Endothelial cell (in vitro differentiated cells): ENCODE results near the gene NPDC1. TPM values are rescaled to one million over a fixed set of nuclear protein-coding genes. Genes with fewer than 3 reads are reported as not detected.

Experiments used
- DNase-seq: peaks from one replicate; pipeline ENCODE4 v3.0.0; 2021; ENCODE audit warnings: low spot score
- H3K27ac Mint-ChIP-seq: one replicate; pipeline ENCODE4 v1.8.0; 2021; ENCODE audit warnings: mixed read lengths, inconsistent platforms; ENCODE audit not compliant: unreplicated experiment
- H3K27me3 Mint-ChIP-seq: one replicate; pipeline ENCODE4 v1.8.0; 2021; ENCODE audit warnings: mild to moderate bottlenecking, moderate library complexity, mixed read lengths, inconsistent platforms; ENCODE audit not compliant: unreplicated experiment
- H3K36me3 Mint-ChIP-seq: one replicate; pipeline ENCODE4 v1.8.0; 2021; ENCODE audit warnings: mild to moderate bottlenecking, low read depth, mixed read lengths, inconsistent platforms; ENCODE audit not compliant: unreplicated experiment
- H3K4me1 Mint-ChIP-seq: one replicate; pipeline ENCODE4 v1.8.0; 2021; ENCODE audit warnings: mild to moderate bottlenecking, mixed read lengths, inconsistent platforms; ENCODE audit not compliant: unreplicated experiment
- H3K4me3 Mint-ChIP-seq: one replicate; pipeline ENCODE4 v1.8.0; 2021; ENCODE audit warnings: mild to moderate bottlenecking, mixed read lengths, inconsistent platforms; ENCODE audit not compliant: unreplicated experiment
- H3K9me3 Mint-ChIP-seq: one replicate; pipeline ENCODE4 v1.8.0; 2021; ENCODE audit warnings: mixed read lengths, inconsistent platforms; ENCODE audit not compliant: unreplicated experiment
- total RNA-seq: library from RNA; stranded (reverse); fragmentation: NEBNext Ultra II Directional; extraction: Animal tissue kit (Norgen Biotek cat#: 25700); gene quantifications from one replicate; pipeline ENCODE4 v1.2.1, GENCODE V29; 2021; ENCODE audit not compliant: unreplicated experiment
- TF ChIP-seq, protein P1 (sequence below): fragments of 200-600 bp; sonication (generic); IDR thresholded peaks from one replicate; pipeline ENCODE4 v1.5.0; 2021; ENCODE audit warnings: antibody characterized with exemption; ENCODE audit not compliant: unreplicated experiment

NPDC1 gene
- total RNA-seq, 1 donor from 2014 or later = 116 TPM

DNA sequence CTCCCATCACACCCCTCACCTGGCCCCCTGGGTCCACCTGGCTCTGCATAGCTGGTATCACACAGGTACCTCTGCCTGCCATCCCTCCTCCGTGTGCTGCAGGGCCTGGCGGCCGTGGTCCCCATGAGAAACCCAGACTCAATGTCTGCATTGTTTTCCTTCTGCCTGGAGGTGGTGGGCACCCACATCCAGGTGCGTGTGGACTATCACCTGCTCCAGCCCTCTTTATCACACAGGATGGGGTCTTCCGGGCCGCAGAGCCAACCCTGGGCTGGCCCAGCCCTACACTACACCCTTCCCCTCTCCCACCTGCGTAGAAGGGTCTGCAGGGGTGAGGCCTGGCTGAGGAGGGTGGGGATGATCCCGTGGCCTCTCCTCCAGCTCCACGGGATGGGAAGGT is 7.1 kb downstream of the NPDC1 start:
- peaks cover 2% of the 10 kb centered on the region for H3K27me3 Mint-ChIP-seq
- TF ChIP-seq, protein P1, sequence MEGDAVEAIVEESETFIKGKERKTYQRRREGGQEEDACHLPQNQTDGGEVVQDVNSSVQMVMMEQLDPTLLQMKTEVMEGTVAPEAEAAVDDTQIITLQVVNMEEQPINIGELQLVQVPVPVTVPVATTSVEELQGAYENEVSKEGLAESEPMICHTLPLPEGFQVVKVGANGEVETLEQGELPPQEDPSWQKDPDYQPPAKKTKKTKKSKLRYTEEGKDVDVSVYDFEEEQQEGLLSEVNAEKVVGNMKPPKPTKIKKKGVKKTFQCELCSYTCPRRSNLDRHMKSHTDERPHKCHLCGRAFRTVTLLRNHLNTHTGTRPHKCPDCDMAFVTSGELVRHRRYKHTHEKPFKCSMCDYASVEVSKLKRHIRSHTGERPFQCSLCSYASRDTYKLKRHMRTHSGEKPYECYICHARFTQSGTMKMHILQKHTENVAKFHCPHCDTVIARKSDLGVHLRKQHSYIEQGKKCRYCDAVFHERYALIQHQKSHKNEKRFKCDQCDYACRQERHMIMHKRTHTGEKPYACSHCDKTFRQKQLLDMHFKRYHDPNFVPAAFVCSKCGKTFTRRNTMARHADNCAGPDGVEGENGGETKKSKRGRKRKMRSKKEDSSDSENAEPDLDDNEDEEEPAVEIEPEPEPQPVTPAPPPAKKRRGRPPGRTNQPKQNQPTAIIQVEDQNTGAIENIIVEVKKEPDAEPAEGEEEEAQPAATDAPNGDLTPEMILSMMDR = no peak
- no peaks in the 10 kb centered on the region for H3K4me1 Mint-ChIP-seq
- DNase-seq = no peak
- no peak overlapping the region for H3K4me3 Mint-ChIP-seq
- no peaks in the 10 kb centered on the region for H3K9me3 Mint-ChIP-seq
- peaks cover 4% of the 10 kb centered on the region for H3K36me3 Mint-ChIP-seq
- H3K27ac Mint-ChIP-seq = no peak overlapping the region

- Mint-ChIP-seq H3K27ac (no peak overlapping the region), H3K4me3 (no peak overlapping the region), H3K4me1 (no peaks in the 10 kb centered on the region), H3K36me3 (peaks cover 4% of the 10 kb centered on the region), H3K27me3 (peaks cover 2% of the 10 kb centered on the region), H3K9me3 (no peaks in the 10 kb centered on the region)
- DNase-seq = no peak
- TF ChIP-seq, protein P1 = no peak
These were observed 8.5 kb downstream of the NPDC1 start for GRCh38 chr9:137037483-137037882.

DNA sequence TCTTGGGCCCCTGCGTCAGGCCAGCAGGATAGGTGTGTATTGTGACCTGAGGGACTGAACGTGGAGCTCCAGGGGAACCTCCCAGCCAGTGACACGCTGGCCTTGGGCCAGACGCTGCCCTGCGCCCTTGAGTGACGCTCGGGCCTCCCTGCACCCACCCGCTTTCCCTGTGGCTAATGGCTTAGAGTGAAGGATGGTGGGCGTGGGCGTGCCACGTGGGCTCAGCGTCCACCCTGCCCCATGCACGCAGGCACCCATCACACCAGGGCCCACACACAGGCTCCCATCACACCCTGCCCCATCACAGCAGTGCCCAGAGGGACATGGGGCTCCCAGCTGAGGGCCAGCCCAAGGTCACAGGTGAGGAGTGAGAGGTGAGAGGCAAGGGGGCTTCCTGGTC is 8.9 kb downstream of the NPDC1 start:
- Mint-ChIP-seq H3K27ac (no peak overlapping the region), H3K4me1 (no peaks in the 10 kb centered on the region), H3K4me3 (no peak overlapping the region), H3K36me3 (peaks cover 4% of the 10 kb centered on the region), H3K27me3 (peaks cover 2% of the 10 kb centered on the region), H3K9me3 (no peaks in the 10 kb centered on the region)
- TF ChIP-seq, protein P1 = no peak
- no peak for DNase-seq

- H3K9me3 Mint-ChIP-seq = no peaks in the 10 kb centered on the region
- no peak for DNase-seq
- H3K4me1 Mint-ChIP-seq = no peaks in the 10 kb centered on the region
- peaks cover 2% of the 10 kb centered on the region for H3K27me3 Mint-ChIP-seq
- TF ChIP-seq, protein P1 = no peak
- H3K27ac Mint-ChIP-seq = no peak overlapping the region
- peaks cover 4% of the 10 kb centered on the region for H3K36me3 Mint-ChIP-seq
- H3K4me3 Mint-ChIP-seq = no peak overlapping the region
These were observed 10.0 kb downstream of the NPDC1 start for GRCh38 chr9:137035937-137036336.

DNA sequence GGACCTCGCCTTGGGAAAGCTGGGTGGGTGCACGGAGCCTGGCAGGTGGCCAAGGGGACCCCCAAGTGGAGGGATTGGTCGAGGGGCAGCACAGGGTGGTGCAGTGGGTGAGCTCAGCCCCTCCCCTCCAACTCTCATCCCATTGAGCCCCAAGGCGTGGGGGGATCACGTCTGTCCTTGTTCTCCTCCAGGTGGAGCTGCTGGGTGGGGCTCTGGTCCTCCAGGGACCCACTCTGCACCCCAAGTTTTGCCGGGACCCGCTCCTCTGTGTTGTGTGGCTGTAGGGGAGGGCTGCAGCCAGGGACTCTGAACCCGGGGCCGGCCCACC is 10.5 kb downstream of the NPDC1 start:
- no peak for DNase-seq
- H3K27me3 Mint-ChIP-seq = peaks cover 3% of the 10 kb centered on the region
- no peaks in the 10 kb centered on the region for H3K4me1 Mint-ChIP-seq
- H3K27ac Mint-ChIP-seq = no peak overlapping the region
- no peak overlapping the region for H3K4me3 Mint-ChIP-seq
- peaks cover 4% of the 10 kb centered on the region for H3K36me3 Mint-ChIP-seq
- H3K9me3 Mint-ChIP-seq = no peaks in the 10 kb centered on the region
- TF ChIP-seq, protein P1 = peak; percentile 45
